Hematopoietic multipotent progenitor cell treated with erythropoietin and hydrocortisone succinate and interleukin-3 and kit ligand, for 17 days (in vitro differentiated cells): ENCODE results near the gene INPP5A.

Experiments used
- DNase-seq: peaks from one replicate; pipeline ENCODE4 v3.0.0-alpha.2; 2015; ENCODE audit warnings: low spot score

INPP5A gene

DNA sequence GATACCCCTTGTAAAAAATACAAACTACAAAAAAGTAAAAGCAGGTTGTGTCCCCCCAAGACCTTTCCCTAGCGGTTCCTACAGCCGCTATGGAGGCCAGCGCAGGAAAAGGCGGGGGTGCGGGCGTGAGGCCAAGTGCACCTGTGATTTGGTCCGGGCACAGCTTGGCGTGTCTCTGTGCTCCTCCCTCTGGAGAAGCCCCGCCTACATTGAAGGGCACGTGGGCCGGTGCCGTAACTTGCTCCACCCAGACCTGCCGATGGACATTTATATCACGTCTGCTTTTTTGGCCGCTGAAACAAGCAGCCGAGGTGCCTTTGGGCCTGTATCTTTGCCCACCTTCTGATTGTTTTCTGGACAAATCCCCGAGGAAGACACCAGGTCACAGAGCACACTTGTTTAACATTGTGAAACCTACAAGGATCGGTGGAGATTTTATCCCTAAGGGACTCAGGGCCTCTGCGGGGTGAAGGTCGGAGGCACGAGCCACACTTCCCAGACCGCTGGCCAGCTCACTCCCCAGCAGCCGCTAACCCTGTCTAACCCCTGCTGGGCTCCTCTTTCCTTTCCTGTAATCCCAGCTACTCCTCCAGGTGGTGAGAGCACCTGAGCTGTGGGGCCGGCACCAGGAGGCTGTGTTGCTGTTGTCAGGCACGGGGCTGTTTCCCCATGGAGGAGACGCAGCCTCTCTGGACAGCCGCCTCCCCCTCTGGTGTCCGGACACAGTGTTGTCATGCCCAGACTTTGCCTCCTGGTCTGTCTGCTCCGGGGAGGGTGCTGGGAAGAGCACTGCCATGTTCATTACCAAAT is 18.8 kb upstream of the INPP5A start:
- no peak for DNase-seq

GRCh38 chr10:132519382-132520176 is 18.0 kb upstream of the INPP5A start:
- no peak for DNase-seq

DNA sequence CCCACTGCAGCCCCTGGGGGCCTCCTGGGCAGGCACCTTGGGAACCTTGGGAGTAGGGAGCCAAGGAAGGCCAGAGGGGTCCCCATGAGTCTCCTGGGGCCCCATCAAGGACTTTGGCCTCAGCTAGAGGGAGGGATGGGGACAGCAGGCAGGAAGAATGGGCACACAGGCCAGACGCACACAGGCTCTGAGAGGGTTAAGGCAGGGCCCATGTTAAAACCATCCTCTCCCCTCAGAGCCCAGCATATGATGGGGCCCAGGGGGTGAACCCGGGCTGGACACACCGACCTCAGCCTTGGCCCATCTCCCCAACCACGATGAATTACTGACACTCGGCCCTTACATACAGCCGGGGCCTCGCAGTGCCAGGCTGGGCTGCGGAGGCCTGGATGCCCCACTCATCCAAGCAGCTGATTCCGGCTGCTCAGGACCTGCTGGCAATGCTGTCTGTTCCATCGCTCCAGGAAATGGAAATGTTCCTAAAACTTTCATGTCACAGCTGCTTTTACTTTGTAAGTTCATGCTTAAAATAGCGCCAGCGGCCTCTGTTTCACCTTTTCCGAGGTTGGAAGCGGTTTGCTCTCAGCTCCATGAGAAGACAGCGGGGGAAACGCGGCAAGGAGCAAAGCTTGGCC is 17.3 kb upstream of the INPP5A start:
- no peak for DNase-seq

- no peak for DNase-seq
These were observed 16.5 kb upstream of the INPP5A start for GRCh38 chr10:132521041-132521465.

GRCh38 chr10:132521466-132522102 is 16.0 kb upstream of the INPP5A start:
- no peak for DNase-seq

DNA sequence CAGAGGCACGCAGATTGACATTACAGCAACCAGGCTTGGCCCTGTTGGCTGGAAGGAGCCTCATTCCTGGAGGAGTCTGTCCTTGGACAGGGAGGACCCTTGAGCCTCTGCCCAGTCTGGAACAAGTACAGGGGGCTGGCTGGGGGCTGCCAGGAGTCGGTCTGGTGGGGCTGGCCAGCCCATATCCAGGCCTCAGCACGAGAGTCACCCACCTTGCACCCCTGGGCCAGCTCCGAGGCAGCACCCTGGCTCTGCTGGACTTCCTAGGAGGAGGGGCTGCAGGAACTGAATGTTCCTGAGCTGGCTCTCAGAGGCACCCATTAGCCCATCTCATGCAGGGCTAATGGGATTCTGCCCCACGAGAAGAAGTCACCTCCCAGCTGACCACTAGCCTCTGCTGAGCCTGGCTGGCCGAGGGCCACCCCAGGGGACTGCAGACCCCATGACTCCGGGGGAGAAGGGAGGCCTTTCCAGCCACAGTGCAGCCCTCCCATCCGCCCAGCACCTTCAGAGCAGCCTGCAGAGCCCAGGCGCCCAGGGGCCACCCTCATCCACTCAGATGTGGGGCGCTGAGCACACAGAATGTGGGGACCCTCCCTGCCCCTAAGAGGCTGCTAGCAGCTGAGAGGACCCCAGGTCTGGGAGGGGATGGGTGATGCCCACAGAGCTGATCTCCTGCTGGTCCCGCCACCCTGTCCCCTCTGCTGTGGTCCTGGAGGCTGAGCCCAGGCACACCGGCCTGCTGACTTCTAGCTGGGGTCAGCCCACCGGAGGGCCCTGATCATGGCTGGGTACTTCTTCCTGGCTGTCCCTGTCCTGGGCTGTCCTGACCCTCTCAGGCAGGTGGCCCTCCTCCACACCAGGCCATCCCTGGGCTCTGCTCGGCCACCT is 14.8 kb upstream of the INPP5A start:
- DNase-seq: no peak

GRCh38 chr10:132523561-132524442 is 13.8 kb upstream of the INPP5A start:
- DNase-seq: no peak

- DNase-seq: no peak
These were observed 12.9 kb upstream of the INPP5A start for GRCh38 chr10:132524443-132525285.

DNA sequence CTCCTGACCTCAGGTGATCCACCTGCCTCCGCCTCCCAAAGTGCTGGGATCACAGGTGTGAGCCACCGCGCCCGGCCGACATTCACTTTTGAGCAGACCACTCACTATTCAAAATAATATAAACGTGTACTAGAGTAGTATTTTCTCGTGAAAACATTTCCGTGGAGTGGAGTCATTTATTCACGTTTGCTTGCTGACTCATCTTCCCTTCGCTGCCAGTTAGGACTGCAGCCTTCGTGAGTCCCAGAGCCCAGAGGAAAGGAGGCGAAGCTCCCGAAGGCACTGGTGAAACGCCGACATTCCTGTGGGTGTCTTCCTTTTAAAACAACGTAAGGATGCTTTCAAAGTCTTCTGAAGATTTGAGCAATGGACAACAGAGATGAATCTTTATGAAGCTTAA is 10.9 kb upstream of the INPP5A start:
- no peak for DNase-seq

DNA sequence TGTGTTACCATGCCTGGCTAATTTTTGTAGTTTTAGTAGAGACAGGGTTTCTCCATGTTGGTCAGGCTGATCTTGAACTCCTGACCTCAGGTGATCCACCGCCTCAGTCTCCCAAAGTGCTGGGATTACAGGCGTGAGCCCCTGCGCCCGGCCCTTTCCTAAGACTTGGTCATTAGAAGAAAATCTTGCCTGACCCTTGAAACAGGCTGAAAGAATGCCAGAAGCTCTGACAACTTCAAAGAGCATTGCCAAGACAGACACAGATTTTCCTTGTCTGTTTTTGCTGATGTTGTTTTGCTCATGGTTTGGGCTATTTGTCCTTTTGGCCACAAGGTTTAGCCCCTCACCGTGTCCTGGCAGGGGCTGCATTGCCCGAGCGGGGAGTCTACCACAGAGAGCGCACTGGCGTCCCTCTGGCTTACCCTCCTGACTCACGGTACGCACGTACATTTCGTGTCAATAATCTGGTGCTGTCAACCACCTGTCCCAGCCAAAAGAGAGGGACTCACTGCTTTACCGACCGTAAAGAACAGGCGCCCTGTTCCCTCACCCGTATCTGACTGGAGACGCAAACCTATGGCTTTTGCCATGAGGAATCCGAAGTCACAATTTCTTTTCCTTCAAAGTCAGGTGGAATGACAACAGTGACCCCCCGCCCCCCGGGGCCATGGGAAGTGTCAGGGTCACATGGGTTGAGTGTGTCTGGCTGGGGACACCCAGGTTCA is 10.1 kb upstream of the INPP5A start:
- DNase-seq: no peak

GRCh38 chr10:132528064-132528691 is 9.4 kb upstream of the INPP5A start:
- DNase-seq: no peak

GRCh38 chr10:132532179-132532578 is 5.4 kb upstream of the INPP5A start:
- no peak for DNase-seq

GRCh38 chr10:132532749-132533560 is 4.6 kb upstream of the INPP5A start:
- DNase-seq: no peak

GRCh38 chr10:132533571-132534260 is 3.9 kb upstream of the INPP5A start:
- no peak for DNase-seq

DNA sequence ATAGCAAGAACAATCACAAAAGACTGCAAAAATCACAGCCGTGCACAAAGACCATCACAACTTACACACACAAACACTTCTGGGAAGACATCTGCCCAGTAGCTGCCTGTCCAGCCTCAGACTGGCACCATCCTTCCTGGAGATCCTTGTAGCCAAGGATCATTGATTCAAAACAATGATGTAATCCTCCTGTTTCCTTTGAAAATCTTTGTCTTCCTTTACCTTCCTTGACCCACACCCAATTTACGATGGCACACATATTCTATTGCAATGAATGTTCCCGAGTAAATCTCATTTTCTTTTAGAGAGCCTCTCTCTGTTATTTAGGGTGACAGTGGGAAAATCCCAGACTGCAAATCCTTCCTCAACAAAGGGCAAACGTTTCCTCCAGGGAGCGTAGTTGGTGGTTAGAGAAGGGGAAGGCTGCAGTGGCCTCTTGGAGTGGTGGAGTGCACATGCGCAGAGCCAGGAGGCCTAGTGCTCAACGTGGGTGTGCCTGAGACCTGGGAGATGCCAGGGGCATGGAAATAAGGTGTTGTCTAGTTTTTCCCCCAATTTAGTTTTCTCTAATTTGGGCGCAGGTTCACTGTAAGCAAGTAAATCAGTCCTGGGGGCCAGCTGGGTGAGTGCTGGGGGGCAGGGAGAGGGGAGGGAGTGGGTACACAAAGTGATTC is 3.1 kb upstream of the INPP5A start:
- DNase-seq: no peak

DNA sequence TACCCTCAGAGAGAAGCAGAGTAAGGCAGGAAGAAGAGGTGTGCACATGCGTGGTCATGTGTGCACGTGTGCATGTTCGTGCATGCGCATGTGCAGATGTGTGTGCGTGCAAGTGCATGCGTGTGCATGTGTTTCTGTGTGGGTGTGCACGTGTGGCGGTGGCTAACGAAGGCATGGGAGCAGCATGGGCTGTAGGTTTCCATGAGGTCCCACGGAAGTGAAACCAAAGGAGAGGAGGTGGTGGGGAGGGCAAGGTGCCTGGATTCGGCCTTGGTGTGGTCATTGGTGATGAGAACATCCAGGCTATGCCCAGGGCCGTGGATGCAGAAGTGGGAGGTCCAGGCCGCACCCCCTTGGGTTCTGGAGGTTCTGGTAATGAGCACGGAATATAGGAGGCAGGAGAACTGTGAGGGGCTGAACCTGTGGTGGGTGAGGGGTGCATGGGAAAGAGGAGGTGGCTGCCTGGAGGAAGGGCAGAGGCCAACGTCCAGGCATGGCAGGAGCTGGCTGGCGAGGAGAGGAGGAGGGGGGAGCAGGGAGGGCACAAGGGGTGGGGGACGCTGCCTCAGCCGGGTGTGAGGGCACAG is 2.4 kb upstream of the INPP5A start:
- DNase-seq: no peak
